Measurements from ENCODE around the gene OR14A2.

- TF ChIP-seq CTCF (IDR thresholded peaks at IDR 0.05) (no peak), EZH2 (IDR thresholded peaks at IDR 0.05; ENCODE audit: borderline replicate concordance, insufficient read depth, low read depth, low read length, poor library complexity, severe bottlenecking) (no peak)
These were observed 31.4 kb downstream of the OR14A2 start, which contains the start of gene OR6F1 for GRCh38 chr1:247716546-247716945.

All from B cell (primary cell).